Measurements from ENCODE around the gene ZNF354C. TPM values are rescaled to one million over a fixed set of nuclear protein-coding genes. Genes with fewer than 3 reads are reported as not detected.

Gene ZNF354C
- total and polyA plus RNA-seq, 3 donors from 2014 or later, result 4.0 to 4.8 (median 4.6) TPM

DNA sequence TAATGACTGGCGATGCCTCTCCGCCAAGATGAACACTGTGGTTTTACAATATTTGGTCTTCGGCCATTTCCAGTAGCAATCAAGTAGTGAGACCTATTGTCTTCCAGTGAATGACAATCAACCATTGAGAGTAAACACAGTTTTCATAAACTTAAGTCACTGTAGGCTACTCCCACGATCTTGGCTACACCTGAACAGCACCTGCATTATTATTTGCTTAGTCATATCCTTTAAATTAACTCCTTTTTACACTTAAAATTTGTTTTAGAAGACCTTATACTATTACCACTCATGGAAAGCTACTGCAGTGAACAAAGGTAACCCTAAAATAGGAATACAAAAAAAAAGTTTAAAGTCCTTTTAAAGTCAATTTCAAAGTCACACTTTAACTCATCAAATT is 58.2 kb downstream of the ZNF354C start:
- WGBS, 2 donors, result 86 to 92% methylated on average over 4 of the region's 4 CpGs
- no peaks in the 10 kb centered on the region for H3K36me3 ChIP-seq (ENCODE audit: low read depth, missing control alignments)

DNA sequence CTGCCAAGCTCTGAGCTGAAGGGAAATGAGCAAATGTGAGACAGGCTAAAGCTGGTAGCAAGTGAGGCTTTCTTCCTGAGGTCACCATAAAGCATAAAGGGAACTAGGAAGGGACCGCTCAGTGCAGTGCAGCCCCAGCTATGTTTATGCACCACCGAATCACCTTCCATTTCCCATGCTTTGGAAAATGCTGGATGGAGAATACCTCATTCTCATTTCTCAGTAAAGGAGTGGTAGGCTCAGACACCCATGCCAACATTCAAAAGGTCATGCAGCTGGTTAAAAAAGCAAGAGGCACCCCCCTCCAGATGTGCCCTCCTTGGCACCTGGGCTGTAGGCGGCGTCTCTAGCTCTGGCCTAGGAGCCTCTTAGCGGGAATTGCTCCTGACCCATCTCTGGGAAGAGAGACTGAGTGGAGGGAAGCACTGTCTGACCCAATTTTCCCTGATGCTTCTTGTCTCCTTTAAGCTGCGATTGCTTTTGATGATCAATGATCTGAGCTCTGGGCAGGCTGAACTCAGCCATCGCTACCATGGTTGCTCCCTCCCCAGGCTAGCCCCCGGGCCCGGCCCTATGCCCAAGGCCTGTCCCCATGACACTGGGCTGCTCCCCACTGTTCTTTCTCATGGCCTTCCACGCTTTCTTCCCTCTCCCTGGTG is 58.7 kb downstream of the ZNF354C start:
- Histone ChIP-seq H3K36me3 (ENCODE audit: low read depth, missing control alignments) (no peaks in the 10 kb centered on the region), H3K27ac (no peak overlapping the region), H3K4me3 (no peak overlapping the region), H3K4me1 (no peaks in the 10 kb centered on the region), H3K9me3 (no peaks in the 10 kb centered on the region), H3K27me3 (no peaks in the 10 kb centered on the region)
- DNase-seq, result peak; percentile 2
- WGBS, 2 donors, result 95 to 97% methylated on average over 10 of the region's 10 CpGs
- intact Hi-C loops (cut with DNase I; ENCODE audit: low total_unique reads), result no loop called here
- no peak for TF ChIP-seq POLR2A (IDR thresholded peaks at IDR 0.05)
- TF ChIP-seq, protein P1, sequence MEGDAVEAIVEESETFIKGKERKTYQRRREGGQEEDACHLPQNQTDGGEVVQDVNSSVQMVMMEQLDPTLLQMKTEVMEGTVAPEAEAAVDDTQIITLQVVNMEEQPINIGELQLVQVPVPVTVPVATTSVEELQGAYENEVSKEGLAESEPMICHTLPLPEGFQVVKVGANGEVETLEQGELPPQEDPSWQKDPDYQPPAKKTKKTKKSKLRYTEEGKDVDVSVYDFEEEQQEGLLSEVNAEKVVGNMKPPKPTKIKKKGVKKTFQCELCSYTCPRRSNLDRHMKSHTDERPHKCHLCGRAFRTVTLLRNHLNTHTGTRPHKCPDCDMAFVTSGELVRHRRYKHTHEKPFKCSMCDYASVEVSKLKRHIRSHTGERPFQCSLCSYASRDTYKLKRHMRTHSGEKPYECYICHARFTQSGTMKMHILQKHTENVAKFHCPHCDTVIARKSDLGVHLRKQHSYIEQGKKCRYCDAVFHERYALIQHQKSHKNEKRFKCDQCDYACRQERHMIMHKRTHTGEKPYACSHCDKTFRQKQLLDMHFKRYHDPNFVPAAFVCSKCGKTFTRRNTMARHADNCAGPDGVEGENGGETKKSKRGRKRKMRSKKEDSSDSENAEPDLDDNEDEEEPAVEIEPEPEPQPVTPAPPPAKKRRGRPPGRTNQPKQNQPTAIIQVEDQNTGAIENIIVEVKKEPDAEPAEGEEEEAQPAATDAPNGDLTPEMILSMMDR (IDR thresholded peaks at IDR 0.05), result no peak

More for the DNA sequence above, 58.2 kb downstream of the ZNF354C start:
- Histone ChIP-seq H3K9me3 (no peaks in the 10 kb centered on the region), H3K4me1 (no peaks in the 10 kb centered on the region), H3K27me3 (no peaks in the 10 kb centered on the region), H3K27ac (no peak overlapping the region), H3K4me3 (no peak overlapping the region)
- TF ChIP-seq POLR2A (IDR thresholded peaks at IDR 0.05), result no peak
- TF ChIP-seq, protein P1 (IDR thresholded peaks at IDR 0.05), result no peak
- DNase-seq, result no peak
- intact Hi-C loops (cut with DNase I; ENCODE audit: low total_unique reads), result no loop called here

DNA sequence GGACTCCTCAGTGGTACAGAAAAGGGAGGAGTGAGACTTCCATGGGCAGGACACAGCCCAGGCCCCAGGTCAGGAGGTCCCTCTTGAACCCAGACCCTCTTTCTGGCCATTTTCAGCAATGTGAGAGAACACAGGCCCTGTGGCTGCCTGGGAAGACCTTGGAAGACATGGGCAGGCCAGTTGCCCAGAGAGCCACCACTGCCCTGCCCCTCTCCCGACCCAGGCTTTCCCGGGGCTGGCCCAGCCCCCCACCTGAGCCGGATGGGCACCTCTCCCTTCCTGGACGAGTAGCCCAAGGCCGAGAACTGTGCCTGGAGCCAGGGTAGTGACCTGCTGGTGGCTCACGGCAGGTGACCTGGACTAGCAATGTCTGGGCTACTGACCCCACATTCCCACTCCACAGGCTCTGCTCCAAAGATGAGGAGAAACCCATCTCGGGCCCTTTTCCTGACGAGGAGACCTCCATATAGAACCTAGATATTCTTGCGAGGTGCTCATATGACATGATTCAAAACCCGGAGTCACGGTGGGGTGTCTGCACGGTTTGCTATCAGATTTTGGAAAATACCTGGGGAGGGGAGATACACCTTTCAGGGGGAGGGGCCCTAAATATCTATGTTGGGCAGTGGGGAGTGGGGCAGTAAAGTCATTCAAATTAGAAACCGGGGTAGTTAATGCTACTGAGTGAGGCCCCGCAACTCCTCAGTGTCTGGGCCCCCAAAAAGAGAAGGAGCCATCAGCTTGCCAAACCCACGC is 59.4 kb downstream of the ZNF354C start:
- WGBS, 2 donors, result 68 to 94% methylated on average over 9 to 15 of the region's 15 CpGs
- no peak for TF ChIP-seq POLR2A (IDR thresholded peaks at IDR 0.05)
- TF ChIP-seq, protein P1 (IDR thresholded peaks at IDR 0.05), result no peak
- Histone ChIP-seq H3K4me1 (no peaks in the 10 kb centered on the region), H3K27ac (no peak overlapping the region), H3K9me3 (no peaks in the 10 kb centered on the region), H3K27me3 (no peaks in the 10 kb centered on the region), H3K4me3 (no peak overlapping the region), H3K36me3 (ENCODE audit: low read depth, missing control alignments) (no peaks in the 10 kb centered on the region)
- peak; percentile 3 for DNase-seq
- intact Hi-C loops (cut with DNase I; ENCODE audit: low total_unique reads), result no loop called here

DNA sequence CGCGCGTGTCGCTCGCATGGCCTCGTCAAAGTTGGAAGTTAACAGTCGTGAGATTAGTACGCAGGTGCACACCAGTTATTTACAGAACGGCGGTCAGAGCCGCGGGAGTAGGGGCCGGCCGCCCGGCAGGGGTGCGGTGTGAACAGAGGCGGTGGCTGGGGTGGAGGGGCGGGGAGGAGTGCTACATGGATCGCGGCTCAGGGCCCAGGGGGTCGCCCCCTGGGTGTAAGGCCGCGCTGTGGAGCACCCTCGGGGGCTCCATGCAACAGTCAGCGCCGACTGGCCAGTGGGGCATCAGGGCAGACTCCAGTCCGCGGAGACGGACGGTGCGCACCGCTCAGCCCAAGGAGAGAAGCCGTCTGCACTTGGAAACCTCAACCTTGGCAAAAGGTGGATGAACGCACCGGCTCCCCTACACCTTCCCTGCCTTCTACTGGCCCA is 60.3 kb downstream of the ZNF354C start:
- no peak overlapping the region for H3K27ac ChIP-seq
- H3K4me1 ChIP-seq, result no peaks in the 10 kb centered on the region
- peak; percentile 11 for DNase-seq
- H3K36me3 ChIP-seq (ENCODE audit: low read depth, missing control alignments), result no peaks in the 10 kb centered on the region
- peak overlapping the region in 1 of 2 donors; percentile 26 for H3K4me3 ChIP-seq
- no peak for TF ChIP-seq POLR2A (IDR thresholded peaks at IDR 0.05)
- 80 to 93% methylated on average over 34 to 35 of the region's 35 CpGs for WGBS, 2 donors
- no peaks in the 10 kb centered on the region for H3K9me3 ChIP-seq
- intact Hi-C loops (cut with DNase I; ENCODE audit: low total_unique reads), result no loop called here
- H3K27me3 ChIP-seq, result no peaks in the 10 kb centered on the region

DNA sequence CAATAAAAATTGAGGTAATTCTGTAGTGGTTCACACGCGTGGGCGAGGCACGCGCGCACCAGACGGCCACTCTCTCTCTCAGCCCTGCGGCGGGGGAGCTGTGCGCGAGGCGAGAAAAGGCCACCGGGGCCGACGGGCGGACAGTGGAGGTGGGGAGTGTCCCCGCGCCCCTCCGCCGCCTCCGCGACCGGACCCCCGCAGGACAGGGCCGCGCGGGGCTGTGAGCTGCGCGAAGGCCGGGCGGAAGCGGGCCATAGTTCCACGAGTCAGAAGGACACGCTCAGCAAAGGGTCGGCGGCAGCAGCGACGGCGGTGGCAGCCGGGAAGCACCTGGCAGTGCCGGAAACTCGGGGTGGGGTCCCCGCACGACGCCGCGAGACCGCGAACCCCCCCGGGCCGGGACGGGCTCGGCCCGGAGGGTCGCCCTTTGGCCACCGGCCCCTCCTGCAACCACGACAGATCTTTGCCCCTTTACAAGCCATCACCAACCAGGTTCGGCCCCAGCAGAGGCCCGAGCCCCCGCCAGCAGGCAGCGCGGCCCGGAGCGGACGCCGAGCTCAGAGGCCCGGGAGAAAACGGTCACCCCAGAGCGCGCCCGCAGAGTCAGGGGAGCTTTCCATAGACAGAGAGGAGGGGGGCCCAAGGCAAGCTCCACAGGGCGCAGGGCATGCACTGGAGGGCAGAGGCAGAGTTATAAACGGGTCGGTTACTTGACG is 60.9 kb downstream of the ZNF354C start:
- Histone ChIP-seq H3K9me3 (no peaks in the 10 kb centered on the region), H3K4me3 (peak overlapping the region in 1 of 2 donors; percentile 26)
- WGBS, 2 donors, result 75 to 90% methylated on average over 65 to 74 of the region's 75 CpGs

More for the DNA sequence above, 60.9 kb downstream of the ZNF354C start:
- no peaks in the 10 kb centered on the region for H3K36me3 ChIP-seq (ENCODE audit: low read depth, missing control alignments)
- TF ChIP-seq, protein P1 (IDR thresholded peaks at IDR 0.05), result no peak
- no peak for TF ChIP-seq POLR2A (IDR thresholded peaks at IDR 0.05)
- intact Hi-C loops (cut with DNase I; ENCODE audit: low total_unique reads), result no loop called here
- H3K27ac ChIP-seq, result no peak overlapping the region
- no peaks in the 10 kb centered on the region for H3K27me3 ChIP-seq
- H3K4me1 ChIP-seq, result no peaks in the 10 kb centered on the region
- peak; percentile 11 for DNase-seq

All from testis (tissue), 3 donors.